ENCODE measurements around the gene TRPV2. TPM values are rescaled to one million over a fixed set of nuclear protein-coding genes. Genes with fewer than 3 reads are reported as not detected.

The TRPV2 gene
- total and polyA plus RNA-seq, 2 donors, result 6.8 to 15.4 TPM

DNA sequence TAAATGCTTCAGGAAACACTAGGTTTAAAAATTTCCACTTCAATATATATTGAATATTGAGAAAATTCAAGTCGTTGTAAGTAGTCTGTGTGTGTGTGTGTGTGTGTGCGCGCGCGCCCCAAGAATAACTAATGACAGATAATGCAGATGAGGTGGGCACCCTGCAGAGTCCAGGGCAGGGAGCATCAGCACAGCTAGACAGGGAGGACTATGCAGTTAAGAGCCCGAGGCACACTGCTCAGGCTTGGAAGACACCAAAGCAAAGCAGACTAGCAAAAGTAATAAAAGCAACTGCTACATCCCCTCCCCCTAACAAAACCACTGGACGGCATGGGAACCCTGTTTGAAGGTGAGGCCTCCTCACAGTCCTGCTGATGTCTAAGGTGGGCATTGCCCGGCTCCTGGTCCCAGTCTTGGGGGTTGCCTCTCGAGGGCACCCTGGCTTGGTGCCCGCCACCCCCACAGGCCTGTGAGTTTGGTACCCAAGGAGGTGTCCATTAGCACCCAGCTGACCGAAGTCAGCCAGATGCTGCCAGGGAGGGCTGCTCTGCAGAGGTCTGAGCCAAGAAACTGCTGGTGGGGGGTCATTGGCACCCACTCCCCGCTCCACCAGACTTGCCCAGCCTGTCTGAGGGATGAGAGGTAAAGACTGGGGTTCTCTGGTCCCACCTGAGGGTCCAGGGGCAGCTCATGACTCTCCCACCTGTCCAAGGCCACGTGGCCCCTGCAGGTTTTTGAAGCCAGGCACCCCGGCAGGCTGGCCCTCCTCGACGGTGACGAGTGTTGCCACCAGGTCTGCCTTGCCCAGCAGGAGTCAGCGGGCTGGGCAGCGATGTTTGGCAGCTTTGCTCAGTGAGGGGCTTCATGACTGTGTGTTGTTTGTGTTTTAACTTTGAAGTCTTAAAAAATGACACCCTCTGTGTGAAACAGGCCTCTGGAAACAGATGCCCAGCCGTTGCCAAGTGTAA is 58.0 kb downstream of the TRPV2 start:
- Histone ChIP-seq H3K4me1 (ENCODE audit: insufficient read depth) (no peaks in the 10 kb centered on the region), H3K36me3 (ENCODE audit: insufficient read depth) (no peaks in the 10 kb centered on the region), H3K27ac (ENCODE audit: low read depth) (no peak overlapping the region), H3K4me3 (ENCODE audit: low read depth, low read length) (no peak overlapping the region)
- DNase-seq (ENCODE audit: extremely low spot score), result no peak
- WGBS, result 82% methylated on average over 20 of the region's 20 CpGs

- no peaks in the 10 kb centered on the region for H3K4me1 ChIP-seq (ENCODE audit: insufficient read depth)
- WGBS, result 66% methylated on average over 13 of the region's 13 CpGs
- no peak overlapping the region for H3K27ac ChIP-seq (ENCODE audit: low read depth)
- no peaks in the 10 kb centered on the region for H3K36me3 ChIP-seq (ENCODE audit: insufficient read depth)
- H3K4me3 ChIP-seq (ENCODE audit: low read depth, low read length), result no peak overlapping the region
- no peak for DNase-seq (ENCODE audit: extremely low spot score)
Measured at GRCh38 chr17:16474012-16474725, 58.8 kb downstream of the TRPV2 start.

- Histone ChIP-seq H3K4me3 (ENCODE audit: low read depth, low read length) (no peak overlapping the region), H3K27ac (ENCODE audit: low read depth) (no peak overlapping the region), H3K36me3 (ENCODE audit: insufficient read depth) (no peaks in the 10 kb centered on the region), H3K4me1 (ENCODE audit: insufficient read depth) (no peaks in the 10 kb centered on the region)
- DNase-seq (ENCODE audit: extremely low spot score), result no peak
- WGBS, result 80% methylated on average over 4 of the region's 4 CpGs
Measured at GRCh38 chr17:16475179-16475704, 59.9 kb downstream of the TRPV2 start.

GRCh38 chr17:16477255-16477654 is 61.9 kb downstream of the TRPV2 start:
- Histone ChIP-seq H3K36me3 (ENCODE audit: insufficient read depth) (no peaks in the 10 kb centered on the region), H3K4me3 (ENCODE audit: low read depth, low read length) (no peak overlapping the region), H3K4me1 (ENCODE audit: insufficient read depth) (no peaks in the 10 kb centered on the region), H3K27ac (ENCODE audit: low read depth) (no peak overlapping the region)
- DNase-seq (ENCODE audit: extremely low spot score), result no peak
- WGBS, result 19% methylated on average over 5 of the region's 5 CpGs

DNA sequence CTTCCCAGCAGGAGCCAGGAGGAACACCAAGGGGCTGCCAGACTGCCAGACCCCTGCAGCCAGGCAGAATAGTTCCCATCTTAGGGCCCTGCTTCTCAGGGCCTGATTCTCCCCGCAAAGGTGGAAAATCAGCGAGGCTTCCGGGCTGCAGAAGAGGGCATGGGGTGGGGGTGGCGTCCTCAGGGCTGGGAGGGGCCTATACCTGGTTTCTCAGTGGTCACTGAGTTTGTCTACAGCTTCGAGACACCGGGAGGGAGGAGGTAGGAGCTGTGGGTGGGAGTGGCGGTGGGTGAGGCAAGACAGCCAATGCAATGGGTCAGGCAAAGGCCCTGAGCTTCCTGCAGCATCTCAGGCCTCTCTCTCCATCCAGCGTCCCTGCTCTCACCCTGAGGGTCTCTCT is 62.3 kb downstream of the TRPV2 start:
- 68% methylated on average over 8 of the region's 8 CpGs for WGBS
- no peak for DNase-seq (ENCODE audit: extremely low spot score)
- H3K4me1 ChIP-seq (ENCODE audit: insufficient read depth), result no peaks in the 10 kb centered on the region
- no peaks in the 10 kb centered on the region for H3K36me3 ChIP-seq (ENCODE audit: insufficient read depth)
- no peak overlapping the region for H3K27ac ChIP-seq (ENCODE audit: low read depth)
- H3K4me3 ChIP-seq (ENCODE audit: low read depth, low read length), result no peak overlapping the region

DNA sequence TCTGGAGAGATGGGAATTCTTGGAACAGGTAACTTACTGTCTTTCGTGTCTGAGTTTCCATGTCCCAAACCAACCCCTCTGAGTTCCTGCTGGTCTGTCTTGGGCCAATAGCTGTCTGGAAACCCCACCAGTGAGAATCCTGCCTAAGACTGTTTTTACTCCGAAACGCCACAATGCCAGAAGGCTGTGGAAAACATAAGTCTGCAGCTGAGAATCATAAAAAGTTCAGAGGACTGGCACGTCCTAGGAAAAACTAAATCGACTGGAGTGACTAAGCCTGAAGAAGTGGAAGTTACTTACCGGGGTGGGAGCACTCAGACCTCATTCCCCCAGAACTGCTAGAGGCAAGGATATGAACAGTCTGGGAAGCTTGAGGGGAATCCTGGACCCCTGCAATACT is 63.3 kb downstream of the TRPV2 start:
- no peak overlapping the region for H3K27ac ChIP-seq (ENCODE audit: low read depth)
- DNase-seq (ENCODE audit: extremely low spot score), result no peak
- H3K36me3 ChIP-seq (ENCODE audit: insufficient read depth), result no peaks in the 10 kb centered on the region
- H3K4me3 ChIP-seq (ENCODE audit: low read depth, low read length), result no peak overlapping the region
- H3K4me1 ChIP-seq (ENCODE audit: insufficient read depth), result no peaks in the 10 kb centered on the region
- WGBS, result 45% methylated on average over 6 of the region's 6 CpGs

DNA sequence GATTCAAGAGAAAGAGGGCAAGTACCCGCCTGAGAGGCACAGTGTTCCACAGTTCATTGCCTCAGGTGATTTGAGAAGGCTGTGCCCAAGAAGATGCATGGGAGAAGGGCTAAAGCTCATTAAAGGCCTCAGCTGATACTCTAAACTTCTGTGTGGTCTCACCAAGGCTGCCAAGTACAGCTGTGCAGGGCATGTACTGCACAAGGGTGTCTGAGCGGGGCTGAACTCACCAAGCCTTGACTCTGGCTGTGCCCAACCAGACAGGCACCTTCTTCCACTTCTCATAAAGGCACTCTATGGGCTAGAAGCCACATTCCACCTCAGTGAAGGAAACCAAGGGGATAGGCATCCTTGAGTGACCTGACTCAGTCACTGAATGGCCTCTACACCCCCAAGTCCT is 63.9 kb downstream of the TRPV2 start:
- no peaks in the 10 kb centered on the region for H3K4me1 ChIP-seq (ENCODE audit: insufficient read depth)
- no peak overlapping the region for H3K4me3 ChIP-seq (ENCODE audit: low read depth, low read length)
- no peaks in the 10 kb centered on the region for H3K36me3 ChIP-seq (ENCODE audit: insufficient read depth)
- 95% methylated on average over 2 of the region's 2 CpGs for WGBS
- no peak for DNase-seq (ENCODE audit: extremely low spot score)
- no peak overlapping the region for H3K27ac ChIP-seq (ENCODE audit: low read depth)

GRCh38 chr17:16480995-16481394 is 65.6 kb downstream of the TRPV2 start:
- no peak for DNase-seq (ENCODE audit: extremely low spot score)
- H3K4me1 ChIP-seq (ENCODE audit: insufficient read depth), result no peaks in the 10 kb centered on the region
- WGBS, result 74% methylated on average over 6 of the region's 6 CpGs

GRCh38 chr17:16482253-16482652 is 66.9 kb downstream of the TRPV2 start:
- no peak overlapping the region for H3K27ac ChIP-seq (ENCODE audit: low read depth)
- H3K4me3 ChIP-seq (ENCODE audit: low read depth, low read length), result no peak overlapping the region
- no peak for DNase-seq (ENCODE audit: extremely low spot score)
- H3K4me1 ChIP-seq (ENCODE audit: insufficient read depth), result no peaks in the 10 kb centered on the region
- WGBS, result 95% methylated on average over 8 of the region's 8 CpGs
- H3K36me3 ChIP-seq (ENCODE audit: insufficient read depth), result no peaks in the 10 kb centered on the region

More at GRCh38 chr17:16480995-16481394, 65.6 kb downstream of the TRPV2 start:
- H3K36me3 ChIP-seq (ENCODE audit: insufficient read depth), result no peaks in the 10 kb centered on the region
- no peak overlapping the region for H3K27ac ChIP-seq (ENCODE audit: low read depth)
- H3K4me3 ChIP-seq (ENCODE audit: low read depth, low read length), result no peak overlapping the region

DNA sequence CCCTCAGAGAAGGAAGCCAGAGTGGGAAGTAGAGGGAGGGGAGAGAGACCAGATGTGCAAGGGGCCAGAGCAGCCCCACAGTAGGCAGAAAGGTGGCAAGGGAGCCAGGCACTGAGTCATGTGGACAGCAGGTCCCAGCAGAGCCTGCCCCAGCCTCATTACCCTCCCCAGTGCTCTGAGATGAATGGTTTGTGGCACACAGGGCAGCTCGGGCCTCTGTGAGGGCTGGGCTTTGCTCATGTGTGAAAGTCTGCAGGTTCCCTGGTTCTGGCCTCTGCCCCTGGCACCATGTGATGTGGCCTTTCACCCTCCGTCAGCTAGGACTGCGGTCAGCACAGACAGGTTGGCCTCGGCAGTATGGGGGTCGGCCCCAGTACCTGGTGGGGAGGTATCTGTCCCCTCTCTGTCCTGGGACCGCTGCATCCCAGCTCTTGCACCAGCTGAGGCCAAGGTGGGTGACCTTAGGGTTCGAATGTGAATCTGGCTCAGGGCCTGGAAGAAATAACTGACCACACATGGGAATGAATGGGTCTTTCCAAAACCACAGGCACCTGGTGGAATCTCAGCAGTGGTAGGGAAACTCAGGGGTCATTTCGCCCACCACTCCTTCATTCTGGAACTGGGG is 67.8 kb downstream of the TRPV2 start:
- Histone ChIP-seq H3K36me3 (ENCODE audit: insufficient read depth) (no peaks in the 10 kb centered on the region), H3K4me3 (ENCODE audit: low read depth, low read length) (no peak overlapping the region), H3K27ac (ENCODE audit: low read depth) (no peak overlapping the region), H3K4me1 (ENCODE audit: insufficient read depth) (no peaks in the 10 kb centered on the region)
- DNase-seq (ENCODE audit: extremely low spot score), result no peak
- WGBS, result 94% methylated on average over 8 of the region's 8 CpGs

GRCh38 chr17:16484445-16485175 is 69.2 kb downstream of the TRPV2 start:
- H3K27ac ChIP-seq (ENCODE audit: low read depth), result no peak overlapping the region
- H3K4me1 ChIP-seq (ENCODE audit: insufficient read depth), result no peaks in the 10 kb centered on the region
- H3K4me3 ChIP-seq (ENCODE audit: low read depth, low read length), result no peak overlapping the region
- DNase-seq (ENCODE audit: extremely low spot score), result no peak
- WGBS, result 32% methylated on average over 19 of the region's 19 CpGs
- H3K36me3 ChIP-seq (ENCODE audit: insufficient read depth), result no peaks in the 10 kb centered on the region
